ENCODE data around the gene NCR1.
"Not testable (repeated sequence)": the region's sequence is repeated elsewhere in the genome, so short reads cannot be mapped to it uniquely, and the experiment has no call there.

DNA sequence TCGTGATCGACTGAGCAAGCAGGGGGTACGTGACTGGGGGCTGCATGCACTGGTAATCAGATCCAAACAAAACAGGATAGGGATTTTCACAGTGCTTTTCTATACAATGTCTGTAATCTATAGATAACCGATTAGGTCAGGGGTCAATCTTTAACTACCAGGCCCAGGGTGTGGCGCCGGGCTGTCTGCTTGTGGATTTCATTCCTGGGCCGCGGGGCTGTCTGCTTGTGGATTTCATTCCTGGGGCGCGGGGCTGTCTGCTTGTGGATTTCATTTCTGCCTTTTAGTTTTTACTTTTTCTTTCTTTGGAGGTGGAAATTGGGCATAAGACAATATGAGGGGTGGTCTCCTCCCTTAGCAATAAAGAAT is 47.4 kb downstream of the NCR1 start:
- TF ChIP-seq, protein P1, sequence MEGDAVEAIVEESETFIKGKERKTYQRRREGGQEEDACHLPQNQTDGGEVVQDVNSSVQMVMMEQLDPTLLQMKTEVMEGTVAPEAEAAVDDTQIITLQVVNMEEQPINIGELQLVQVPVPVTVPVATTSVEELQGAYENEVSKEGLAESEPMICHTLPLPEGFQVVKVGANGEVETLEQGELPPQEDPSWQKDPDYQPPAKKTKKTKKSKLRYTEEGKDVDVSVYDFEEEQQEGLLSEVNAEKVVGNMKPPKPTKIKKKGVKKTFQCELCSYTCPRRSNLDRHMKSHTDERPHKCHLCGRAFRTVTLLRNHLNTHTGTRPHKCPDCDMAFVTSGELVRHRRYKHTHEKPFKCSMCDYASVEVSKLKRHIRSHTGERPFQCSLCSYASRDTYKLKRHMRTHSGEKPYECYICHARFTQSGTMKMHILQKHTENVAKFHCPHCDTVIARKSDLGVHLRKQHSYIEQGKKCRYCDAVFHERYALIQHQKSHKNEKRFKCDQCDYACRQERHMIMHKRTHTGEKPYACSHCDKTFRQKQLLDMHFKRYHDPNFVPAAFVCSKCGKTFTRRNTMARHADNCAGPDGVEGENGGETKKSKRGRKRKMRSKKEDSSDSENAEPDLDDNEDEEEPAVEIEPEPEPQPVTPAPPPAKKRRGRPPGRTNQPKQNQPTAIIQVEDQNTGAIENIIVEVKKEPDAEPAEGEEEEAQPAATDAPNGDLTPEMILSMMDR (IDR thresholded peaks at IDR 0.05) = not testable (repeated sequence)
- TF ChIP-seq EP300 (IDR thresholded peaks at IDR 0.05); JUN (IDR thresholded peaks at IDR 0.05); POLR2A (IDR thresholded peaks at IDR 0.05; ENCODE audit: low read length); GATA3 (IDR thresholded peaks at IDR 0.05; ENCODE audit: borderline replicate concordance): not testable (repeated sequence)
- TF ChIP-seq, protein P2, sequence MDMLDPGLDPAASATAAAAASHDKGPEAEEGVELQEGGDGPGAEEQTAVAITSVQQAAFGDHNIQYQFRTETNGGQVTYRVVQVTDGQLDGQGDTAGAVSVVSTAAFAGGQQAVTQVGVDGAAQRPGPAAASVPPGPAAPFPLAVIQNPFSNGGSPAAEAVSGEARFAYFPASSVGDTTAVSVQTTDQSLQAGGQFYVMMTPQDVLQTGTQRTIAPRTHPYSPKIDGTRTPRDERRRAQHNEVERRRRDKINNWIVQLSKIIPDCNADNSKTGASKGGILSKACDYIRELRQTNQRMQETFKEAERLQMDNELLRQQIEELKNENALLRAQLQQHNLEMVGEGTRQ (IDR thresholded peaks at IDR 0.05) = not testable (repeated sequence)
- TF ChIP-seq, protein P3, sequence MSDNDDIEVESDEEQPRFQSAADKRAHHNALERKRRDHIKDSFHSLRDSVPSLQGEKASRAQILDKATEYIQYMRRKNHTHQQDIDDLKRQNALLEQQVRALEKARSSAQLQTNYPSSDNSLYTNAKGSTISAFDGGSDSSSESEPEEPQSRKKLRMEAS (IDR thresholded peaks at IDR 0.05) = not testable (repeated sequence)
- TF ChIP-seq, protein P4, sequence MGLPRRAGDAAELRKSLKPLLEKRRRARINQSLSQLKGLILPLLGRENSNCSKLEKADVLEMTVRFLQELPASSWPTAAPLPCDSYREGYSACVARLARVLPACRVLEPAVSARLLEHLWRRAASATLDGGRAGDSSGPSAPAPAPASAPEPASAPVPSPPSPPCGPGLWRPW (IDR thresholded peaks at IDR 0.05) = not testable (repeated sequence)

All from A549 (cell line).